Psoas muscle (tissue), 8 donors: ENCODE measurements around the gene GDE1. TPM values are rescaled to one million over a fixed set of nuclear protein-coding genes. Genes with fewer than 3 reads are reported as not detected.

Experiments
- ATAC-seq, 4 donors: fragments of 200-7000 bp; cut with Tn5 transposase; one replicate each; pipeline ENCODE4 v1.9.1; 2020; ENCODE audit warnings: moderate library complexity in 3 of 4, mild to moderate bottlenecking in 2 of 4
- DNase-seq, 2 donors: peaks; one replicate each; pipeline ENCODE4 v3.0.0-alpha.2; 2020
- H3K27ac ChIP-seq: fragments of 200-600 bp; one replicate; pipeline ENCODE4 v1.8.0; 2022
- H3K27me3 ChIP-seq, 3 donors: fragments of 200-600 bp in 1 of 3; one replicate each; pipeline versions ENCODE4 v1.6.1 to v1.8.0; 2013 to 2022; ENCODE audit warnings: low read length in 2 of 3, mild to moderate bottlenecking in 2 of 3, moderate library complexity in 1 of 3; ENCODE audit not compliant: insufficient read depth in 3 of 3
- H3K36me3 ChIP-seq, 2 donors: fragments of 200-600 bp in 1 of 2; one replicate each; pipeline versions ENCODE4 v1.6.1 to v1.8.0; 2013 to 2022; ENCODE audit warnings: low read depth in 1 of 2, mild to moderate bottlenecking in 1 of 2, moderate library complexity in 1 of 2; ENCODE audit not compliant: insufficient read depth in 1 of 2
- H3K4me1 ChIP-seq: fragments of 200-600 bp; one replicate; pipeline ENCODE4 v1.8.0; 2022
- H3K4me3 ChIP-seq: fragments of 200-600 bp; one replicate; pipeline ENCODE4 v1.8.0; 2022; ENCODE audit warnings: mild to moderate bottlenecking
- H3K9me3 ChIP-seq: fragments of 200-600 bp; one replicate; pipeline ENCODE4 v1.8.0; 2022
- CTCF ChIP-seq: fragments of 200-600 bp; IDR thresholded peaks from one replicate; pipeline ENCODE4 v1.8.0; 2022; ENCODE audit warnings: antibody characterized with exemption
- WGBS, 3 donors: extraction: QIAGEN DNeasy Blood & Tissue Kit; methylation state at CpG; one replicate each; pipeline versions ENCODE4 v1.1.6 to v1.1.7; 2013; 5-methylcytosine and 5-hydroxymethylcytosine counted together
- intact Hi-C, 2 donors: fragments of 100-400 bp; cut with DNase I; formaldehyde crosslinking; loops; one replicate each; pipeline versions ENCODE4 v1.11.0 to v1.14.2; 2022
- polyA plus RNA-seq, 3 donors: library from polyadenylated mRNA; stranded (reverse); fragments of 200-250 nt; gene quantifications; one replicate each; pipeline ENCODE4 v1.2.3, GENCODE V29; 2013
- total RNA-seq, 4 donors: library from RNA; stranded (reverse); fragmentation: NEBNext Ultra II Directional in 2 of 4; extraction: Animal tissue kit (Norgen Biotek cat#: 25700) in 2 of 4; gene quantifications; one replicate each; pipeline versions ENCODE4 v1.2.1 to v1.2.4, GENCODE V29; 2021 to 2023
- donor health status: healthy with polysubstance abuse.
- donor health status: DM: no; HTN: no; CAD: no; lungs with moderate emphysema.
- donor health status: Bipolar disorder and iron deficiency.
- donor health status: healthy.
- donor health status: DM: yes; HTN: yes; CAD: no.
- donor health status: DM: no; HTN: no; CAD: no.
- donor health status: DM: no; HTN: no; CAD: no.
- donor health status: DM: yes; HTN: yes; CAD: no.

Gene GDE1
- total and polyA plus RNA-seq, 7 donors = 30.8 to 90.1 (median 53.1) TPM

- Histone ChIP-seq H3K36me3 (peaks cover 0 to 68% of the 10 kb centered on the region in 2 donors), H3K4me3 (no peak overlapping the region)
- 90 to 94% (median 90%) methylated on average over 4 of the region's 4 CpGs for WGBS, 3 donors
Observed at GRCh38 chr16:19513377-19514053, 8.4 kb downstream of the GDE1 start.

GRCh38 chr16:19512297-19512696 lies 9.6 kb downstream of the GDE1 start:
- no peaks in the 10 kb centered on the region for H3K4me1 ChIP-seq
- no peak overlapping the region for H3K27ac ChIP-seq
- no peak for ATAC-seq
- no peaks in the 10 kb centered on the region for H3K9me3 ChIP-seq
- peaks cover 0 to 80% of the 10 kb centered on the region in 2 donors for H3K36me3 ChIP-seq
- no peaks in the 10 kb centered on the region for H3K27me3 ChIP-seq
- DNase-seq = no peak
- H3K4me3 ChIP-seq = no peak overlapping the region
- intact Hi-C loops = no loop called here
- no peak for TF ChIP-seq CTCF

More at GRCh38 chr16:19513377-19514053, 8.4 kb downstream of the GDE1 start:
- Histone ChIP-seq H3K9me3 (no peaks in the 10 kb centered on the region), H3K4me1 (no peaks in the 10 kb centered on the region), H3K27ac (no peak overlapping the region), H3K27me3 (no peaks in the 10 kb centered on the region)
- DNase-seq = no peak
- TF ChIP-seq CTCF = no peak
- ATAC-seq = no peak
- intact Hi-C loops = no loop called here

DNA sequence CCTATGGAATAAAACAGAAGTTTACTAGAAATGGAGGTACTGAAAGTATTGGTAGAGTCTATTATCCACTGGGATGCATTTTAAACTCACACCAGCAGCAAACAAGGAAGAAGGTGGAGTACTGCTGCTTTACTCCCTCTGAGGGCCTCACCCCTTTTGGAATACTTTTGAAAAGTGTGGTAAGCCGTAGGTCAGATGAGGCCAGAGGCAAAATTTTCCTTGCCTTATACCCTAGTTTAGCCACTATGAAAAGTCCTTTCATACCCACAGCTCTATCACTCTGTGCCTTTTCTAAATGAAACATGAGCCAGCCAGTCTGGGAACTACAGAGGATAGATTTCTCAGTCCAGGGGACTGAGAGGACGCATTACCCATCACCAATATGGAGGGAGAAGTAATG lies 14.0 kb downstream of the GDE1 start:
- Histone ChIP-seq H3K4me1 (no peaks in the 10 kb centered on the region), H3K27me3 (no peaks in the 10 kb centered on the region), H3K36me3 (peaks cover 5 to 89% of the 10 kb centered on the region in 2 donors), H3K4me3 (no peak overlapping the region), H3K27ac (no peak overlapping the region), H3K9me3 (no peaks in the 10 kb centered on the region)
- intact Hi-C loops = no loop called here
- 96% methylated on average over 2 of the region's 2 CpGs for WGBS, 3 donors
- DNase-seq (no peak), ATAC-seq (no peak)
- TF ChIP-seq CTCF = no peak

GRCh38 chr16:19506965-19507364 lies 14.9 kb downstream of the GDE1 start:
- intact Hi-C loops = no loop called here
- no peak for TF ChIP-seq CTCF
- no peaks in the 10 kb centered on the region for H3K27me3 ChIP-seq
- H3K4me1 ChIP-seq = no peaks in the 10 kb centered on the region
- ATAC-seq (no peak), DNase-seq (no peak)
- H3K9me3 ChIP-seq = no peaks in the 10 kb centered on the region
- no peak overlapping the region for H3K4me3 ChIP-seq
- WGBS, 3 donors = 82 to 97% (median 96%) methylated on average over 4 of the region's 4 CpGs
- H3K36me3 ChIP-seq = peaks cover 6 to 98% of the 10 kb centered on the region in 2 donors
- H3K27ac ChIP-seq = no peak overlapping the region
